ENCODE data around the gene MRNIP. TPM values are rescaled to one million over a fixed set of nuclear protein-coding genes. Genes with fewer than 3 reads are reported as not detected.

The MRNIP gene
- total and polyA plus RNA-seq, 4 donors = 5.4 to 12.0 (median 7.3) TPM

- no peak for DNase-seq (ENCODE audit: low spot score)
- peaks cover 14 to 77% (median 32%) of the 10 kb centered on the region in 4 donors for H3K36me3 ChIP-seq (ENCODE audit: control insufficient read depth in 4 of 4, insufficient read depth in 3 of 4, low read depth in 1 of 4, low read length in 3 of 4)
These were observed 11.8 kb upstream of the MRNIP start for GRCh38 chr5:179870403-179870903.

DNA sequence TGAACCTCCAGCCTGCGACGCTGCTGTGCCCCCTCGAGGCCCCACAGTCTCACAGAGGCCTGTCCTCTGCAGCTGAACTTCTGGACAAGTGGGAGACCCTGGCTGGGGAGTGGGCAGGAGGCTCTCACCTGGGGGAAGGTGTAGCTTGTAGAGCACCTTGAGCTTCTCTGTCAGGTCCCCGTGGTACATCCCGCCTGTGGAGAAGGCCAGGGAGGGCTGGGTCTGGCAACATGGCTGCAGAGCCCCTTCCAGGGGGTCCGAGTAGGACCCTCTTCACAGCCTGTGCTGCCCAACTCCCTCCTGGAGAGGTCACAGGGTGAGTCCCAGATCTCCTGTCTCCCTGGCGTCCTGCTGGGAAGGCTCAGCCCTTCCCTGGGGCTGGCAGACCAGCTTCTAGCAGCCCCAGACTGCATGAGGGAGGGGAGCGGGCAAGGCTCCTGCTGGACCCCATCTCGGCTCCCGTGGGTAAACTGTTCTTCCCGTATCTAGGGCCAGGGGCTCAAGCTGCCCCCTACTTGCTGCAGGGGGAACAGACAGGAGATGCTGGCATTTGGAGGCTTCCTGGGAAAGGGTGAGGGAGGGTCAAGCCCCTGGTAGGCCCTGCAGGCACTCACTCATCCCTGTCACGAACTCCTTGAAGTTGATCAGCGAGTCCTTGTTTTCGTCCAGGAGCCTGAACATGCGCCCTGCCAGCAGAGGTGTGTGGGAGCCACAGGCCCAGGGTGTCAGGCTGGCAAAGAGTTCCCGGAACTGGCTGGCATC lies 11.2 kb upstream of the MRNIP start:
- WGBS = 94% methylated on average over 16 of the region's 16 CpGs
- Histone ChIP-seq H3K27ac (ENCODE audit: low read depth in 1 of 2, low read length in 2 of 2) (no peak overlapping the region), H3K4me1 (ENCODE audit: control insufficient read depth in 4 of 4, insufficient read depth in 4 of 4, low read length in 3 of 4) (no peaks in the 10 kb centered on the region), H3K9ac (ENCODE audit: low read depth in 1 of 2, low read length in 2 of 2) (no peak overlapping the region), H3K27me3 (ENCODE audit: control insufficient read depth in 4 of 4, insufficient read depth in 4 of 4, low read length in 3 of 4) (no peaks in the 10 kb centered on the region), H3K36me3 (ENCODE audit: control insufficient read depth in 4 of 4, insufficient read depth in 3 of 4, low read depth in 1 of 4, low read length in 3 of 4) (peaks cover 14 to 77% (median 31%) of the 10 kb centered on the region in 4 donors), H3K9me3 (ENCODE audit: control insufficient read depth in 4 of 4, low read length in 3 of 4) (no peaks in the 10 kb centered on the region), H3K4me3 (ENCODE audit: low read depth in 1 of 3, low read length in 3 of 3) (no peak overlapping the region)
- no peak for TF ChIP-seq NR2F2 (IDR thresholded peaks at IDR 0.05)
- no peak for TF ChIP-seq JUND (IDR thresholded peaks at IDR 0.05)
- TF ChIP-seq YY1 (IDR thresholded peaks at IDR 0.05) = no peak
- no peak for TF ChIP-seq EGR1 (IDR thresholded peaks at IDR 0.05; ENCODE audit: low read depth in 2 of 2)
- TF ChIP-seq, protein P1, sequence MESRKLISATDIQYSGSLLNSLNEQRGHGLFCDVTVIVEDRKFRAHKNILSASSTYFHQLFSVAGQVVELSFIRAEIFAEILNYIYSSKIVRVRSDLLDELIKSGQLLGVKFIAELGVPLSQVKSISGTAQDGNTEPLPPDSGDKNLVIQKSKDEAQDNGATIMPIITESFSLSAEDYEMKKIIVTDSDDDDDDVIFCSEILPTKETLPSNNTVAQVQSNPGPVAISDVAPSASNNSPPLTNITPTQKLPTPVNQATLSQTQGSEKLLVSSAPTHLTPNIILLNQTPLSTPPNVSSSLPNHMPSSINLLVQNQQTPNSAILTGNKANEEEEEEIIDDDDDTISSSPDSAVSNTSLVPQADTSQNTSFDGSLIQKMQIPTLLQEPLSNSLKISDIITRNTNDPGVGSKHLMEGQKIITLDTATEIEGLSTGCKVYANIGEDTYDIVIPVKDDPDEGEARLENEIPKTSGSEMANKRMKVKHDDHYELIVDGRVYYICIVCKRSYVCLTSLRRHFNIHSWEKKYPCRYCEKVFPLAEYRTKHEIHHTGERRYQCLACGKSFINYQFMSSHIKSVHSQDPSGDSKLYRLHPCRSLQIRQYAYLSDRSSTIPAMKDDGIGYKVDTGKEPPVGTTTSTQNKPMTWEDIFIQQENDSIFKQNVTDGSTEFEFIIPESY (IDR thresholded peaks at IDR 0.05) = no peak
- no peak for TF ChIP-seq HNF4G (IDR thresholded peaks at IDR 0.05)
- no peak for DNase-seq (ENCODE audit: low spot score)

More at GRCh38 chr5:179870403-179870903, 11.8 kb upstream of the MRNIP start:
- 92% methylated on average over 17 of the region's 17 CpGs for WGBS
- Histone ChIP-seq H3K27ac (ENCODE audit: low read depth in 1 of 2, low read length in 2 of 2) (no peak overlapping the region), H3K27me3 (ENCODE audit: control insufficient read depth in 4 of 4, insufficient read depth in 4 of 4, low read length in 3 of 4) (no peaks in the 10 kb centered on the region), H3K4me3 (ENCODE audit: low read depth in 1 of 3, low read length in 3 of 3) (no peak overlapping the region), H3K9me3 (ENCODE audit: control insufficient read depth in 4 of 4, low read length in 3 of 4) (no peaks in the 10 kb centered on the region), H3K4me1 (ENCODE audit: control insufficient read depth in 4 of 4, insufficient read depth in 4 of 4, low read length in 3 of 4) (no peaks in the 10 kb centered on the region), H3K9ac (ENCODE audit: low read depth in 1 of 2, low read length in 2 of 2) (no peak overlapping the region)
- TF ChIP-seq FOXA1 (IDR thresholded peaks at IDR 0.05) = no peak
- TF ChIP-seq, protein P2, sequence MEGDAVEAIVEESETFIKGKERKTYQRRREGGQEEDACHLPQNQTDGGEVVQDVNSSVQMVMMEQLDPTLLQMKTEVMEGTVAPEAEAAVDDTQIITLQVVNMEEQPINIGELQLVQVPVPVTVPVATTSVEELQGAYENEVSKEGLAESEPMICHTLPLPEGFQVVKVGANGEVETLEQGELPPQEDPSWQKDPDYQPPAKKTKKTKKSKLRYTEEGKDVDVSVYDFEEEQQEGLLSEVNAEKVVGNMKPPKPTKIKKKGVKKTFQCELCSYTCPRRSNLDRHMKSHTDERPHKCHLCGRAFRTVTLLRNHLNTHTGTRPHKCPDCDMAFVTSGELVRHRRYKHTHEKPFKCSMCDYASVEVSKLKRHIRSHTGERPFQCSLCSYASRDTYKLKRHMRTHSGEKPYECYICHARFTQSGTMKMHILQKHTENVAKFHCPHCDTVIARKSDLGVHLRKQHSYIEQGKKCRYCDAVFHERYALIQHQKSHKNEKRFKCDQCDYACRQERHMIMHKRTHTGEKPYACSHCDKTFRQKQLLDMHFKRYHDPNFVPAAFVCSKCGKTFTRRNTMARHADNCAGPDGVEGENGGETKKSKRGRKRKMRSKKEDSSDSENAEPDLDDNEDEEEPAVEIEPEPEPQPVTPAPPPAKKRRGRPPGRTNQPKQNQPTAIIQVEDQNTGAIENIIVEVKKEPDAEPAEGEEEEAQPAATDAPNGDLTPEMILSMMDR (IDR thresholded peaks at IDR 0.05; ENCODE audit: low read depth, low read length, missing input control) = peak; percentile 31
- no peak for TF ChIP-seq FOXA2 (IDR thresholded peaks at IDR 0.05)
- TF ChIP-seq RAD21 (IDR thresholded peaks at IDR 0.05) = peak in 1 of 2 donors; percentile 80

DNA sequence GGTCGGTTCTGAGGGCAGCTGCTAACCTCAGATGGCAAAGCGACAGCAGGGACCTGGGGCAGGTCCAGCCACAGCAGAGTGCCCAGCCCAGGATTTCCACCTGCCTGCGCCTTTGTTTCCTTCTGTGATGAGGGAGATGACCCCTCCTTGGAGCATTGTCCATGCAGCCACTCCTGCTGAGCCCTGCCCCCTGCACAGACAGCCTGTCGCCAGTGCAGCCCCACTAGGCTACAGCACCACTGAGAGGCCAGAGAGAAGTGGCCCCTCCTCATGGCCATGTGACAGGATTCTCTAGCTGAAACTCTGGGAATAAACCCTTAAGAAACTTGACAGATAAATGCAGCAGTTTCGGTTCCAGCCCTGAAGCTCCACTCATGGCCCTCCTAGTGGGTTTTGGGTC lies 10.5 kb upstream of the MRNIP start:
- WGBS = 91% methylated on average over 5 of the region's 5 CpGs
- H3K9ac ChIP-seq (ENCODE audit: low read depth in 1 of 2, low read length in 2 of 2) = no peak overlapping the region
- peaks cover 14 to 76% (median 30%) of the 10 kb centered on the region in 4 donors for H3K36me3 ChIP-seq (ENCODE audit: control insufficient read depth in 4 of 4, insufficient read depth in 3 of 4, low read depth in 1 of 4, low read length in 3 of 4)
- no peaks in the 10 kb centered on the region for H3K4me1 ChIP-seq (ENCODE audit: control insufficient read depth in 4 of 4, insufficient read depth in 4 of 4, low read length in 3 of 4)
- H3K27ac ChIP-seq (ENCODE audit: low read depth in 1 of 2, low read length in 2 of 2) = no peak overlapping the region
- no peaks in the 10 kb centered on the region for H3K27me3 ChIP-seq (ENCODE audit: control insufficient read depth in 4 of 4, insufficient read depth in 4 of 4, low read length in 3 of 4)
- no peaks in the 10 kb centered on the region for H3K9me3 ChIP-seq (ENCODE audit: control insufficient read depth in 4 of 4, low read length in 3 of 4)
- DNase-seq (ENCODE audit: low spot score) = no peak
- no peak overlapping the region for H3K4me3 ChIP-seq (ENCODE audit: low read depth in 1 of 3, low read length in 3 of 3)
- no peak for TF ChIP-seq FOXA1 (IDR thresholded peaks at IDR 0.05)
- TF ChIP-seq HNF4A (conservative IDR thresholded peaks at IDR 0.05) = no peak
- TF ChIP-seq SP1 (IDR thresholded peaks at IDR 0.05) = no peak
- TF ChIP-seq, protein P1 (IDR thresholded peaks at IDR 0.05) = no peak
